ENCODE results near the gene GALNS.

DNA sequence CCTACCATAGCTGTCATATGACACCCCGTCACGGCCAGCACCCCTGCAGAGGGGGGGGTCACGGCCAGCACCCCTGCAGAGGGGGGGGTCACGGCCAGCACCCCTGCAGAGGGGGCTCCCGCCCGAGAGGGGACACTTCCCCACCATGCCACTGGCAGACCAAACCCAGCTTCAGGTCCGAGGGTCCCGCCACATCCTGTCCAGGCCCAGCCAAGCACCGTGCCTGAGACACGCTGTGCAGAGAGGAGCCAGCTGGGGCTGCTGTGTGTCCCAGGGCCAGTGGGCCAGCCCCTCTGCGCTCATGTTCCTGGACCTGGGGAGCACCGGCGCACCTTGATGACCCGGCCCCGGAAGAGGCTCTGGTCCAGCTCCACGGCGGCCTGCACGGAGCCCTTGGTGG is 7.8 kb upstream of the GALNS start:
- TF ChIP-seq, protein P1, sequence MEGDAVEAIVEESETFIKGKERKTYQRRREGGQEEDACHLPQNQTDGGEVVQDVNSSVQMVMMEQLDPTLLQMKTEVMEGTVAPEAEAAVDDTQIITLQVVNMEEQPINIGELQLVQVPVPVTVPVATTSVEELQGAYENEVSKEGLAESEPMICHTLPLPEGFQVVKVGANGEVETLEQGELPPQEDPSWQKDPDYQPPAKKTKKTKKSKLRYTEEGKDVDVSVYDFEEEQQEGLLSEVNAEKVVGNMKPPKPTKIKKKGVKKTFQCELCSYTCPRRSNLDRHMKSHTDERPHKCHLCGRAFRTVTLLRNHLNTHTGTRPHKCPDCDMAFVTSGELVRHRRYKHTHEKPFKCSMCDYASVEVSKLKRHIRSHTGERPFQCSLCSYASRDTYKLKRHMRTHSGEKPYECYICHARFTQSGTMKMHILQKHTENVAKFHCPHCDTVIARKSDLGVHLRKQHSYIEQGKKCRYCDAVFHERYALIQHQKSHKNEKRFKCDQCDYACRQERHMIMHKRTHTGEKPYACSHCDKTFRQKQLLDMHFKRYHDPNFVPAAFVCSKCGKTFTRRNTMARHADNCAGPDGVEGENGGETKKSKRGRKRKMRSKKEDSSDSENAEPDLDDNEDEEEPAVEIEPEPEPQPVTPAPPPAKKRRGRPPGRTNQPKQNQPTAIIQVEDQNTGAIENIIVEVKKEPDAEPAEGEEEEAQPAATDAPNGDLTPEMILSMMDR (IDR thresholded peaks at IDR 0.05; ENCODE audit: low read depth, low read length, missing input control): no peak
- TF ChIP-seq, protein P2, sequence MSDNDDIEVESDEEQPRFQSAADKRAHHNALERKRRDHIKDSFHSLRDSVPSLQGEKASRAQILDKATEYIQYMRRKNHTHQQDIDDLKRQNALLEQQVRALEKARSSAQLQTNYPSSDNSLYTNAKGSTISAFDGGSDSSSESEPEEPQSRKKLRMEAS (IDR thresholded peaks at IDR 0.05): no peak
- TF ChIP-seq RXRA (IDR thresholded peaks at IDR 0.05): no peak
- TF ChIP-seq FOXA1 (IDR thresholded peaks at IDR 0.05): no peak
- TF ChIP-seq, protein P3, sequence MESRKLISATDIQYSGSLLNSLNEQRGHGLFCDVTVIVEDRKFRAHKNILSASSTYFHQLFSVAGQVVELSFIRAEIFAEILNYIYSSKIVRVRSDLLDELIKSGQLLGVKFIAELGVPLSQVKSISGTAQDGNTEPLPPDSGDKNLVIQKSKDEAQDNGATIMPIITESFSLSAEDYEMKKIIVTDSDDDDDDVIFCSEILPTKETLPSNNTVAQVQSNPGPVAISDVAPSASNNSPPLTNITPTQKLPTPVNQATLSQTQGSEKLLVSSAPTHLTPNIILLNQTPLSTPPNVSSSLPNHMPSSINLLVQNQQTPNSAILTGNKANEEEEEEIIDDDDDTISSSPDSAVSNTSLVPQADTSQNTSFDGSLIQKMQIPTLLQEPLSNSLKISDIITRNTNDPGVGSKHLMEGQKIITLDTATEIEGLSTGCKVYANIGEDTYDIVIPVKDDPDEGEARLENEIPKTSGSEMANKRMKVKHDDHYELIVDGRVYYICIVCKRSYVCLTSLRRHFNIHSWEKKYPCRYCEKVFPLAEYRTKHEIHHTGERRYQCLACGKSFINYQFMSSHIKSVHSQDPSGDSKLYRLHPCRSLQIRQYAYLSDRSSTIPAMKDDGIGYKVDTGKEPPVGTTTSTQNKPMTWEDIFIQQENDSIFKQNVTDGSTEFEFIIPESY (IDR thresholded peaks at IDR 0.05): no peak
- no peak for TF ChIP-seq TAF1 (conservative IDR thresholded peaks at IDR 0.05)
- no peak for TF ChIP-seq YY1 (IDR thresholded peaks at IDR 0.05)
- no peak for TF ChIP-seq JUND (IDR thresholded peaks at IDR 0.05)
- TF ChIP-seq RAD21 (IDR thresholded peaks at IDR 0.05): no peak
- TF ChIP-seq, protein P4, sequence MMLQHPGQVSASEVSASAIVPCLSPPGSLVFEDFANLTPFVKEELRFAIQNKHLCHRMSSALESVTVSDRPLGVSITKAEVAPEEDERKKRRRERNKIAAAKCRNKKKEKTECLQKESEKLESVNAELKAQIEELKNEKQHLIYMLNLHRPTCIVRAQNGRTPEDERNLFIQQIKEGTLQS (IDR thresholded peaks at IDR 0.05): no peak
- no peak for TF ChIP-seq SP1 (IDR thresholded peaks at IDR 0.05)
- TF ChIP-seq EGR1 (IDR thresholded peaks at IDR 0.05; ENCODE audit: low read depth in 2 of 2): no peak
- TF ChIP-seq GABPA (IDR thresholded peaks at IDR 0.05 in 1 of 2, conservative IDR thresholded peaks at IDR 0.05 in 1 of 2): no peak
